Endometrial microvascular endothelial cells (primary cell): ENCODE results near the gene CCDC88B. TPM values are rescaled to one million over a fixed set of nuclear protein-coding genes. Genes with fewer than 3 reads are reported as not detected.

Experiments used
- in situ Hi-C: cut with HindIII; loops from 2 replicates; pipeline ENCODE4 v1.10.0; 2017; ENCODE audit warnings: low sequenced_read_pairs, low pct_unique_long_range_greater_than_20kb; ENCODE audit errors: inconsistent ontology term
- total RNA-seq: library from RNA; depleted of rRNA; stranded (reverse); fragments of >200 nt; gene quantifications from one replicate; pipeline ENCODE4 v1.2.3, GENCODE V29; 2015; ENCODE audit errors: inconsistent ontology term

The CCDC88B gene
- total RNA-seq, 1 donor from 2014 or later, result 8.5 TPM

- in situ Hi-C loops, result no loop called here
Observed at GRCh38 chr11:64355078-64355940, 15.3 kb downstream of the CCDC88B start.

- in situ Hi-C loops, result no loop called here
Observed at GRCh38 chr11:64356498-64357411, 16.8 kb downstream of the CCDC88B start.

GRCh38 chr11:64357446-64357845 lies 17.4 kb downstream of the CCDC88B start:
- in situ Hi-C loops, result no loop called here

GRCh38 chr11:64357904-64358535 lies 18.0 kb downstream of the CCDC88B start:
- in situ Hi-C loops, result no loop called here

GRCh38 chr11:64358536-64358906 lies 18.5 kb downstream of the CCDC88B start:
- in situ Hi-C loops, result no loop called here

GRCh38 chr11:64358907-64359711 lies 19.1 kb downstream of the CCDC88B start, which contains the start of gene RPS6KA4:
RPS6KA4 (plus strand) TSS chr11:64359162; CDS start chr11:64359236, 74 bp downstream.
- in situ Hi-C loops, result no loop called here

- in situ Hi-C loops, result no loop called here
Observed at GRCh38 chr11:64359712-64360445, 19.9 kb downstream of the CCDC88B start.

- in situ Hi-C loops, result no loop called here
Observed at GRCh38 chr11:64360448-64360921, 20.5 kb downstream of the CCDC88B start.

GRCh38 chr11:64361659-64362058 lies 21.7 kb downstream of the CCDC88B start:
- in situ Hi-C loops, result no loop called here

GRCh38 chr11:64362339-64362738 lies 22.3 kb downstream of the CCDC88B start:
- in situ Hi-C loops, result no loop called here

- in situ Hi-C loops, result no loop called here
Observed at GRCh38 chr11:64364435-64364834, 24.4 kb downstream of the CCDC88B start.

GRCh38 chr11:64364911-64365310 lies 24.9 kb downstream of the CCDC88B start:
- in situ Hi-C loops, result no loop called here

- in situ Hi-C loops, result no loop called here
Observed at GRCh38 chr11:64366751-64367150, 26.7 kb downstream of the CCDC88B start.

- in situ Hi-C loops, result no loop called here
Observed at GRCh38 chr11:64367931-64368672, 28.1 kb downstream of the CCDC88B start.

GRCh38 chr11:64368673-64369074 lies 28.7 kb downstream of the CCDC88B start:
- in situ Hi-C loops, result no loop called here

GRCh38 chr11:64369440-64370421 lies 29.7 kb downstream of the CCDC88B start:
- in situ Hi-C loops, result no loop called here
